Thyroid gland (tissue), 4 donors: ENCODE results near the gene RASSF9.

ENCODE experiments used
- POLR2A ChIP-seq, 2 donors: fragments of 450-650 bp; IDR thresholded peaks; one replicate each; pipeline ENCODE4 v1.6.1; 2017; ENCODE audit warnings: antibody characterized with exemption in 2 of 2, mild to moderate bottlenecking in 2 of 2, moderate library complexity in 1 of 2
- TF ChIP-seq, protein P1 (sequence below), 6 experiments: fragments of 200-600 bp in 3 of 6; fragments of 450-650 bp in 3 of 6; sonication (generic) in 3 of 6; IDR thresholded peaks; one replicate each; pipeline ENCODE4 v1.5.1; 2016 to 2019; ENCODE audit warnings: antibody characterized with exemption in 6 of 6, mild to moderate bottlenecking in 2 of 6, inconsistent platforms in 1 of 6, moderate library complexity in 1 of 6

- TF ChIP-seq, protein P1, sequence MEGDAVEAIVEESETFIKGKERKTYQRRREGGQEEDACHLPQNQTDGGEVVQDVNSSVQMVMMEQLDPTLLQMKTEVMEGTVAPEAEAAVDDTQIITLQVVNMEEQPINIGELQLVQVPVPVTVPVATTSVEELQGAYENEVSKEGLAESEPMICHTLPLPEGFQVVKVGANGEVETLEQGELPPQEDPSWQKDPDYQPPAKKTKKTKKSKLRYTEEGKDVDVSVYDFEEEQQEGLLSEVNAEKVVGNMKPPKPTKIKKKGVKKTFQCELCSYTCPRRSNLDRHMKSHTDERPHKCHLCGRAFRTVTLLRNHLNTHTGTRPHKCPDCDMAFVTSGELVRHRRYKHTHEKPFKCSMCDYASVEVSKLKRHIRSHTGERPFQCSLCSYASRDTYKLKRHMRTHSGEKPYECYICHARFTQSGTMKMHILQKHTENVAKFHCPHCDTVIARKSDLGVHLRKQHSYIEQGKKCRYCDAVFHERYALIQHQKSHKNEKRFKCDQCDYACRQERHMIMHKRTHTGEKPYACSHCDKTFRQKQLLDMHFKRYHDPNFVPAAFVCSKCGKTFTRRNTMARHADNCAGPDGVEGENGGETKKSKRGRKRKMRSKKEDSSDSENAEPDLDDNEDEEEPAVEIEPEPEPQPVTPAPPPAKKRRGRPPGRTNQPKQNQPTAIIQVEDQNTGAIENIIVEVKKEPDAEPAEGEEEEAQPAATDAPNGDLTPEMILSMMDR (IDR thresholded peaks at IDR 0.05) = no peak
- no peak for TF ChIP-seq POLR2A (IDR thresholded peaks at IDR 0.05)
Measured at GRCh38 chr12:85796001-85796400, 40.2 kb downstream of the RASSF9 start.
